ENCODE measurements around the gene LANCL1. TPM values are rescaled to one million over a fixed set of nuclear protein-coding genes. Genes with fewer than 3 reads are reported as not detected.
"Not testable (repeated sequence)": the region's sequence is repeated elsewhere in the genome, so short reads cannot be mapped to it uniquely, and the experiment has no call there.

LANCL1 gene
- total RNA-seq, 1 experiment from 2014 or later = 44.6 TPM

DNA sequence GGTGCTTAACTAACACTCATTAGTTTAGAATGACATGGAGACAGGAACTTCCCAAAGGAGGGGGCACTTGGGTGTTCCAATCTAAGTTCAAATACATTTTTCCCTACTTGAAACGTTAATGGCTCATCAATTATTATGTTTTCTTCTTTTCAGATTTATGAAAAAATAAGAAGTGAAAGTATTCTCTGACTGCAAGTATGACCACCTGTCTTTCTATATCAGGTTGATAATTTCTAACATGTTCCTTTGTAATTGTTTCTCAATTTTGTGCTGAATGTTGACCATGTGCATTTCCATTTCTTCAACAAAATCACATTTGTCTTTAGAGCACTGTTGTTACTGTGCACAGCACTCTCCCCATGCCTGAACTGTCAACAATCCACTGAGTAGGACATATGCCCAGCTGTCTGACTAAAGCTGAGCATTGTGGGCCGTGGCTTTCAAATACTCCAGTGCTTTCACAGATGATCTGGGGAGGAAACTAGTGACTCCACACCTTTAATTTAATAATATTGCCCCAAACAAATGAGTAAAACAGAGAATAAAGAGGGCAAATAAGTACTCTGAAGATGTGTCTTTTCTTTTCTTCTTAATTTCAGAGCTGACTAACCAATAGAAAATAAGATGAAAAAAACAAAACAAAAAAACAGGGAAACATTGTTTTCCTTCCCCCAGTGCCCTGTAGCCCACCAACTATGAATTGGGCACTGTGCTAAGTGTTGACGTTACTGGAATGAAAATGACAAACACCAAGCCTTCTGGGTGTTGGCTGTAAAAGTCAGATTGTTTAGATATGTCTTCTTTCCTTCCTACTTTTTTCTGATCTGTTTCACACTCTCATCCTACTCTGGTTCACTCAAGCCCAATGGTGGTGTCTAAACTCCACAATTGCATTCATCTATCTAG lies 16.0 kb downstream of the LANCL1 start:
- DNase-seq (ENCODE audit: low read depth) = no peak
- in situ Hi-C loops (cut with HindIII; ENCODE audit: low pct_unique_long_range_greater_than_20kb, low sequenced_read_pairs) = no loop called here

DNA sequence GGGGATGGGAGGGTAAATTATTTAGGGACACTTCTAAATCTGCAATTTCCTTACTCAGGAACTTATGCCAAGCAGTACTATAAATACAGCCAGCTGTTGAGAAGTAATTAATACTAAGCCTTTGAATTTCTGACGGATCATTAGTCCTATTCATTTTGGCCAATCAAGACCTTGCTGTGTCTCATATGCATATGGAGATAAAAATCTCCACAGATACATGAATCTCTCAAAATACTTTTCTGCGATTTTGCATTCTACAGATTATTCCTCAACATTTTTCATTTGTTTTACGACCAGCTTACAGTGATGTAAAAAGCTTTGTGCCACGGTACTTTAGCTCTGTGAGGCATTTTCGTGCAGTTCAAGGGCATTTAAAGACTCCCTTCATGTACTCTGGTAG lies 16.7 kb downstream of the LANCL1 start:
- in situ Hi-C loops (cut with HindIII; ENCODE audit: low pct_unique_long_range_greater_than_20kb, low sequenced_read_pairs) = no loop called here
- no peak for DNase-seq (ENCODE audit: low read depth)

DNA sequence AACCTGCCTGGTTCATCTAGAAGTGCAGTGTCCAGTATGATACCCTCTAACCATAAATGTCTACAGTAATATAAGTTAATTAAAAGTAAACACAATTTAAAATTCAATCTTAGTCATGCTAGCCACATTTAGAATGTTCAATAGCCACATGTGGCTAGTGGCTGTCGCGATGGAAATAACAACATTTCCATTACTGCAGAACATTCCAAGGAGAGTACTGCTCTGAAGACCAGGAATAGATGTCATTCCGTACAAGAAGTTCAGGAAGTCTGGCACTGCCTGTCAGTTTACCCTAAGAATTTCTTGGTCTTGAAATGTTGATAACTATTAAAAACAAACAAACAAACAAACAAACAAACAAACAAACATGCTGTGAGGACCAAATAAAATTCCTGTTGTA lies 17.2 kb downstream of the LANCL1 start:
- no peak for DNase-seq (ENCODE audit: low read depth)
- in situ Hi-C loops (cut with HindIII; ENCODE audit: low pct_unique_long_range_greater_than_20kb, low sequenced_read_pairs) = no loop called here

DNA sequence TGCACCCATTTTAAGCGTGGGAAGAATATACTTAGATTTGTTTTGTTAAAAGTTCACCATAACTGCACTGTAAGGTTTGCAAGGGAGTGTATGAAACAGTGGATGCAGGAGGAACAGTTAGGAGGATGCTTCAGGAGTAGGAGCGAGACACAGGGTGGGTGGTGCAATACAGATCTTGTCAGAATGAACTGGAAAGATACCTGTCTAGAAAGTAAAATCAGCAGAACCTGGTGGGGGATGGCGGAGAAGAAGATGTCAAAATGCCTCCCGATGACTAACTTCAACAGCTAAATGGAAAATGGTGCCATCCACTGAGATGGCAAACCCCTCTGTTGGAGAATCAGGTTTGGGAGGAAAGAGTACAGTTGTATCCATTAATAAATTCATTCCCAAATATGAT lies 18.2 kb downstream of the LANCL1 start:
- in situ Hi-C loops (cut with HindIII; ENCODE audit: low pct_unique_long_range_greater_than_20kb, low sequenced_read_pairs) = no loop called here
- DNase-seq (ENCODE audit: low read depth) = no peak

DNA sequence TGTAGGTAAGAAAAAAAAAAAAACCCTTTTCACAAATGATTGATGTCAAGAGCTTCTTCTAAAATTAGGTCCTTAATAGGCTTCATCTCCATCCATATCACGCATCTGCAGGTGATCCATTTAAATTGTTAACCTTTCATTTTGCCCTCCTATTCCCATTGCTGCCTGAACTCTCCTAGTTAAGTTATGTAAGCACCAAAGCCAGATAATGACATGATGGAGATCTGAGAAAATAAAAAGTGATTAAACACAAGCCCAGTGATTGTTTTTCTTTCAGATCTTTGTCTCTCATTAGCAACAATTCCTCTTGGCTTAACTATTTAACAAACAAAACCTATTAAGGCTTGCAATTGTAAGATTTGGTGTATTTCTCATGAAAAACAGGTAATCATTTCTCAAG lies 20.0 kb downstream of the LANCL1 start:
- in situ Hi-C loops (cut with HindIII; ENCODE audit: low pct_unique_long_range_greater_than_20kb, low sequenced_read_pairs) = no loop called here
- no peak for DNase-seq (ENCODE audit: low read depth)

DNA sequence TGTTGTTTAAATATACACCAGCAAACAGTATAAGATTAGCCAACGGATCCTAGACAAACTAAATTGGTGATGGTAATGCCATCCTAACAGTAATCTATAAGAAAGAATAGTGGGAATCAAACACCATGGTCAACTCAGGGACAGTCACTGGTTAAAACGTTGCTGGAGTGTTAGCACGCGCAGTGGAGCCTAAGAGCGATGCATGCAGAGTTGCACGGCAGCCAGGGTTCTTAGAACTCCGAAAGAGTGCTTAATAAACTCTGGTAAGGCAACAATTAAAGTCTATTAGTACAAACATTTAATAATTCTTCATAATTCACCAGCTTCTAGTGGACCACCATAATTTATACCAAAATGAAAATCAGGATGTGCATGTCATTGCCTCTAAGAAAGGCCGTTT lies 22.2 kb downstream of the LANCL1 start:
- in situ Hi-C loops (cut with HindIII; ENCODE audit: low pct_unique_long_range_greater_than_20kb, low sequenced_read_pairs) = no loop called here

DNA sequence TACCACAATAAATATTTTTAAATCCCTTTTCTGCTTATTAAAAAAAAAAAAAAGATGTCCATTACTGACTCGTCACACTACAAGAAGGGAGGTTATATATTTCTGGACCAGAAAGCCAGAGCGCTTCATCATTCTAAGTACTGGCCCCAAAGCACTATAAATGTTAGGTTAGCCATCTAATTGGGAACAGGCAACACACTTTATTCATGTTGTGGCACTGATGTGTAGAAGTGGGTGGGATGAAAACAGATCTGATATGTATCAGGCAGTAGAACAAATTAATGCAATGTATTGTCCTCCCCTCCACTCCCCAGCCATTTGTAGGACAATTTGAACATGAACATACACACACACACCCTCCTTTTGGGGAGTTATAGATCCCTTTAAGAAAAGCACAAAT lies 24.4 kb downstream of the LANCL1 start:
- no peak for DNase-seq (ENCODE audit: low read depth)
- in situ Hi-C loops (cut with HindIII; ENCODE audit: low pct_unique_long_range_greater_than_20kb, low sequenced_read_pairs) = no loop called here

More for the DNA sequence above, 22.2 kb downstream of the LANCL1 start:
- no peak for DNase-seq (ENCODE audit: low read depth)

DNA sequence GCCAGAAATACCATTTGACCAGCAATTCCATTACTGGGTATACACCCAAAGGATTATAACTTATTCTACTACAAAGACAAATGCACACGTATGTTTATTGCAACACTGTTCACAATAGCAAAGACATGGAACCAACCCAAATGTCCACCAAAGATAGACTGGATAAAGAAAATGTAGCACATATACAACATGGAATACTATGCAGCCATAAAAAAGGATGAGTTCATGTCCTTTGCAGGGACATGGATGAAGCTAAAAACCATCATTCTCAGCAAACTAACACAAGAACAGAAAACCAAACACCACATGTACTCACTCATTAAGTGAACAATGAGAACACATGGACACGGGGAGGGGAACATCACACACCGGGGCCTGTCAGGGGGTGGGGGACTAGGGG lies 25.6 kb downstream of the LANCL1 start:
- in situ Hi-C loops (cut with HindIII; ENCODE audit: low pct_unique_long_range_greater_than_20kb, low sequenced_read_pairs); DNase-seq (ENCODE audit: low read depth): not testable (repeated sequence)

DNA sequence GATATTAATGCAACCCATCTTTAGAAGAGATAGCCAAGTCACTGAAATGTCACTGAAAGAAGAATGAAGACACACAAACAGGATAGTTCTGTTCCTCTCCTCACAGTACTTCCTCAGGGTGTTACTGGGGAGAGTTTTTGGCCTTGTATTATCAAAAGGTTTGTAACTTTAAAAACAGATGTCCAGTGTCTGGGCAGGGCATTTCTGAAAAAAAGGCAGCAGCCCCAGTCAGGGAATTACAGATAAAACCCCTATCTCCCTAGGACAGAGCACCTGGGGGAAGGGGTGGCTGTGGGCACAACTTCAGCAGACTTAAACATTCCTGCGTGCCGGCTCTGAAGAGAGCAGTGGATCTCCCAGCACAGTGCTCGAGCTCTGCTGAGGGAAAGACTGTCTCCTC lies 30.8 kb downstream of the LANCL1 start:
- DNase-seq (ENCODE audit: low read depth) = no peak
- in situ Hi-C loops (cut with HindIII; ENCODE audit: low pct_unique_long_range_greater_than_20kb, low sequenced_read_pairs) = no loop called here

DNA sequence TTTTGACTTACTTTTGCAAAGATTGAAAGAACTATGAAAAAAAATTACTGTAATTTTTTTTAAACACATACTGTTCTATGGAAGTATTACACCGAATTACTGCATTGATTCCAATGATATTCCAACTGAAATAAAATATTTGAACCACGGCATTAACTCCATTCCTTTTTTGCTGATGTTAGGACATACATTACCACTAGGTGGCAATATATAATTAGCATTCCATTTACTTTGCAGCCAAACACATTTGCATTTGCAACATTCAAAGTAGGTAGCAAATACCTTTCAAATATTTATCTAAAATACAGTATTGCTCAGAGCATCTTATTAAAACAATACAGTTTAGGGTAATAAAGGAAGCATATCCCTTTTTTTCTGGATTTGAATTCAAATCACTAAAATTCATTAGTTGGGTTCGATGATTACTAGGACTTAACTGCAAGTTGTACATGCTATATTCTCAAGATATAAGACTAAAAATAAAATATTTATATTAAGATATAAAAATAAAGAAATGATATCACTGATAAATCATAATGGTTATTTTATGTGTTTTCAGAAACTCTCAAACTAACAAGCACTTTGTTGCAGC lies 31.3 kb downstream of the LANCL1 start:
- peak; percentile 8 for DNase-seq (ENCODE audit: low read depth)
- in situ Hi-C loops (cut with HindIII; ENCODE audit: low pct_unique_long_range_greater_than_20kb, low sequenced_read_pairs) = no loop called here

DNA sequence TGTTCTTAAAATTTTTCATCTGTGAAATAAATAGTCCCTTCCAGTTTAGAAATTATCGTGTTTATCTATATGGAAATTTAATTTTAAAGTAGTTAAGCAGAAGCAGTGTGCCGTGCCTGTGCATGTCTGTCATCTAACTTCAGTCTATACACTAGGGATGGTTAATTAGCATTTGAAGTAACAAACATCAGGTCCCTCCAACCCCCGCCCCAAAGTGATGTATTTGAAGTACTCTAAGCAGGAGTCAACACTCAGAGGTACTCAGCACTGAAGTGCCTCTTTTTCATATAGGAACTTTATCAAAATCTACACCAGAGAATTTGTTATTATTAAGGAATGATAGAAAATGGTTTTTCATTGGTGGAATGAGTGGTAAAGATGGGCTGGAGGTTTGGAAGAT lies 33.0 kb downstream of the LANCL1 start:
- in situ Hi-C loops (cut with HindIII; ENCODE audit: low pct_unique_long_range_greater_than_20kb, low sequenced_read_pairs) = no loop called here
- DNase-seq (ENCODE audit: low read depth) = no peak

DNA sequence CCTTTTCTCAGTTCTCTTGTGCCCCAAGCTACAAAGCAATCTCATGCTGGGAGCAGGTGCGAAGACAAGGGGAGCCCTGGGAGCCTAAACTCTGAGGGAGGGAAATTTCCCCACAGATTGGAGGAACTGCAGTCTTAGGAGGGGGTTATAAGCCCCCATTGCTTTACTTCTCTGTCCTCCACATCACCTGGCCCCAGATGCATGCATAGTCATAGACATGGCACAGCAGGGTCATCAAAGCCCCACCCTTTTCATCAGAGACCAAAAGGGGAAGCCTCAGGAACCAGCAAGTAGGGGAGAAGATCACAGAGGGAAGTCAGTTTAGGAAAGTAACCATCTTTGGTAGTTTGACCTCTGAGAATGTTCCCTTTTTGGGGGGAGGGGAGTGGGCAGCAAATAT lies 33.7 kb downstream of the LANCL1 start:
- in situ Hi-C loops (cut with HindIII; ENCODE audit: low pct_unique_long_range_greater_than_20kb, low sequenced_read_pairs) = no loop called here
- DNase-seq (ENCODE audit: low read depth) = no peak

DNA sequence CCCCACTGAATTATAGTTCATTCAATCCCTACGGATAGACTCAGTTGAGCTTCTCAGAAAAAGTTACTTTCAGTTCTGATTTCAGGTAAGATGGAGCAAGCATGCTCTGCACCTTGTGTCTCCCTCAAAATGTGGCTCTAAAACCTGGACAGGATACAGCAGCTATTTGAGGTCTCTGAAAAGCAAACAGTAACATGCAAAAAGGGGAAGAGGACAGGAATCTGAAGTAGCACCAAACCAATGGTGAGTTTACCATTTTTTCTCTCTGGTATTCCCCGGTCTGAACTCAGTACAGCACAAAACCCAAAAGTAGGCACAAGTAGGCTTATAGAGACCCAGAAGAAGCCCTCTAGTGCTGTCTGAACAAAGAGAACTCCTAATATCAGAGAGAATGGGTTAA lies 34.1 kb downstream of the LANCL1 start:
- in situ Hi-C loops (cut with HindIII; ENCODE audit: low pct_unique_long_range_greater_than_20kb, low sequenced_read_pairs) = no loop called here
- no peak for DNase-seq (ENCODE audit: low read depth)

DNA sequence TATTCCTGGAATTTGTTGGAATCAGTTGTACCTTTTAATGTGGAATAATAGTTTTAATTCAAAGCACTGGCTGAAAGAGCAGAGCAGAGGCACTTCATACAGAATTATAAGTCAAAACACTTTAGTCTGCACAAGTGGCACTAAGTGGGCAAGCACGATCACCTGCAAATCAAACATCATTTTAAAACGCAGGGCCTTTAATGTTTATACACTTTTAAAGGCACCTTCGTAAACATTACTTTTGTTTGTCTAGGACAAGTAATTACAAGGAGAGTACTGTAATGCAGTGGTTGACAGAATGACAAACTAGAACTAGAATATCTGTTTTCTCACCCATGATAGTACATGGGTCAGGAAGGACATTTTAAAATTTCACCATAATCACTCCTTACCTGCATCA lies 36.4 kb downstream of the LANCL1 start:
- no peak for DNase-seq (ENCODE audit: low read depth)
- in situ Hi-C loops (cut with HindIII; ENCODE audit: low pct_unique_long_range_greater_than_20kb, low sequenced_read_pairs) = no loop called here

DNA sequence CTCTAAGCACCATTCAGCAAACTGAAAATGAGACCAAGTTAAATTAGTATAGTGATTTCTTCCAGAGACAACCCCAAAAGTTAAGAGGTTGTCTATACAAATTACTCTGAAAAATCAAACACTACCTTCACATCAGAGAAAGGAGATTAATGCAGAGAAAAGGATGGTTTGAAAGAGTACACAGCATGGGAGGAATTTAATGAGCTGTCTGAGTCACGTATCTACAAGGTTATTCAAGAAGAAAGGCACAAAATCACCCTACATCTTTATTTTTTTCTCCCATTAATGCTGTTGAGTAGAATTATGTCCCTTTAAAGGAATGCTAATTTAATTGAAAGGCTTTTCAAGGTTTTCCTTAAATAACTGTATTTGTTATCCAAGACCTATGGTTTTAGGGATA lies 41.1 kb downstream of the LANCL1 start:
- DNase-seq (ENCODE audit: low read depth) = no peak
- in situ Hi-C loops (cut with HindIII; ENCODE audit: low pct_unique_long_range_greater_than_20kb, low sequenced_read_pairs) = no loop called here

DNA sequence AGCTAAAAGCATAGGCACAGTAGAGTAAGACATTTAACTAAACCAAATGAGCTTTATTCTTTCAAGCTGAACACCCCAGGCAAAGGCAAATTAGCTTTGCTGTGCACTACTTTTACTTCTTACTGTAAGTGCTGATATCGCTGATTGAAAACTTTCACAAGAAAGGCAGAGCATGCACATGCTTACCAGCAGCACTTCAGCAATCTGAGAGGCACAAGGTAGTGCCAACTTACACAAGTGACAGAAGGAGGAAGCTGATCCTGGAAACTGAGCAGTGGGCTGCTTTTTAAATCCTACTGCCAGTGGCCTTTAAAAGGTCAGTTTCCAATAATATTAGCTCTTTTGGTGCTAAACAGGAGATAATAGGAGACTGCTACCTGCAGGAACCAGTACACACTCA lies 43.9 kb downstream of the LANCL1 start:
- DNase-seq (ENCODE audit: low read depth) = no peak
- in situ Hi-C loops (cut with HindIII; ENCODE audit: low pct_unique_long_range_greater_than_20kb, low sequenced_read_pairs) = no loop called here

DNA sequence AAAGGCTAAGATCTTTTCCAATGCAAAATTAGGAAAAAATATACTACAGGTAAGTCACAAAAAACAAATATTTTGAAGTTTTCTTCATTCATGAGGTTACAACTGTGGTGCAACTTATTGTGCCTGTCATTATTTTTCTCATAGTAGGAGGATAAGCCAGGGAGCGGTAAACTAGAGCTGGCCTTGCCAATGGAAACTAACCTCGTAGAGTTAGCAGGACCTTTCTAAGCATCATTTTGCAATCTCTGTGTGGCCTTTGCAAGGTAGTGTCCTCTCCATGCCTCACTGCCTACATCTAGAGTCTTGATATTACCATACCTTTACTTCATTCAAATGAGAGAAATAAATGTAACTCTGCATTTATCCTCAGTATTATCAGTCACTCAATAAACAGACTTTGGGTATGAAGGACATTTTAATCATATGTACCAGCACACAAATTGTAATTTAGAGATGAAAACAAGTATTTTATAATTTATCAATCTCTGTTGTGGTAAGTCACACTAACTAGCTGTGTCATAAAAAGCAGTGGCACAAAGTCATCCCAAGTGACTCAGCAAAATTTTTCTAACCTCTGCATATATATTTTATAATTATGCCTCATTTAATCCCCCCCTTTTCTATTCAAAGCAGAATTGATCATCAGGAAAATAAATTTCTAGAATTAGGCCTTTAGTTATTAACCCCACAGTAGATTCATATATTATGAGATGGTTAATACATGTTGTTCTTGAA lies 47.0 kb downstream of the LANCL1 start:
- in situ Hi-C loops (cut with HindIII; ENCODE audit: low pct_unique_long_range_greater_than_20kb, low sequenced_read_pairs) = no loop called here
- DNase-seq (ENCODE audit: low read depth) = no peak

DNA sequence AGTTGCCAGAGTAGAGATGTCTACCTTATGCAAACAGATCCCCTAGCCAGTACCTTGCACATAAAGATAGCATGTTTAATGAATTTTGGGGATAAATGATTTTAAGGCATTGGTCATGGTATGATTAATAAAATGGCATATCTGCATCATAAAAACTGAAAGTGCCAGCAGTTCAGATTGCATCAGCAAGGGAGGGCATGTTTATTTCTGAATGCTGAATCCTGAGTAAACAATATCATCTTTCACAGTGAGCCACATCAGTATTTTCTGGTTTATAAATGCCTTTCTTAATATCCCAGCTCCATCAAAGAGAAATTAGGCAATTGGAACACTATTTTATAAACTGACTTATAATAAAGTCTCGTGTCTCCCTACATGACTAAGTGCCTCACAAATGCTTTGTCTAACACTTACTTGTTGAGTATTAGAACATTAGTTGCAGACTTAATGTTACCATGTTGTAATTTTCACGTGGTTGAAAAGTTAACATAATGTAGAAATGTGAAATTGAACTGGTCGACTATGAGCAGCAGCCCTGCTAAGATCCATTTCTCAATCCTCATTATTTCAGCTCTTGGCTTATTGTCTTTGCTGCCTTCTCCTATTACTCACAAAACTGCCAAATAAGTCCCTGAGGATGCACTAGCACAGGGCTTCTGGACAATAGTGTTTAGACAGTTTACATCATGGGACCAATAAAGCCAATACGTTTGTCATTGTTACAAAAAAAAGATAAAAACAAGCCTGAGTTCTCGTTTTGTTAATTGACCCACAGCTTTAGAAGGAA lies 48.0 kb downstream of the LANCL1 start:
- no peak for DNase-seq (ENCODE audit: low read depth)
- in situ Hi-C loops (cut with HindIII; ENCODE audit: low pct_unique_long_range_greater_than_20kb, low sequenced_read_pairs) = no loop called here

DNA sequence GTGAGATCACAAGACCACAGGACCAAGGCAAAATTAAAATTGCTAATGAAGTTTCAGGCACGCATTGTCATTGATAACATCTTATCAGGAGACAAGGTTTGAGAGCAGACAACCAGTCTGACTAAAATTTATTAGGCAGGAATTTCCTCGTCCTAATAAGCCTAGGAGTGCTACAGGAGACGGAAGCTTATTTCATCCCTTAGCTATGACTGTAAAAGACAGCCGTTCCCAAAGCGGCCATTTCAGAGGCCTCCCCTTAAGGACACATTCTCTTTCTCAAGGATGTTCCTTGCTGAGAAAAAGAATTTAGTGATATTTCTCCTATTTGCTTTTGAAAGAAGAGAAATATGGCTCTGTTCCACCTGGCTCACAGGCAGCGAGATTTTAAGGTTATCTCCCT lies 49.2 kb downstream of the LANCL1 start:
- DNase-seq (ENCODE audit: low read depth); in situ Hi-C loops (cut with HindIII; ENCODE audit: low pct_unique_long_range_greater_than_20kb, low sequenced_read_pairs): not testable (repeated sequence)
